ENCODE data around the gene DIPK1B.

GRCh38 chr9:136744773-136745172, 32.4 kb downstream of the DIPK1B start:
- TF ChIP-seq POLR2AphosphoS5 (IDR thresholded peaks at IDR 0.05; ENCODE audit: low read depth) (no peak), CTCF (conservative IDR thresholded peaks at IDR 0.05; ENCODE audit: low read depth in 2 of 2) (no peak)

Measured in GM23338 (cell line).